Endothelial cell of umbilical vein (primary cell): ENCODE data around the gene CEP162. TPM values are rescaled to one million over a fixed set of nuclear protein-coding genes. Genes with fewer than 3 reads are reported as not detected.

Experiments
- BruUV-seq: library from RNA; stranded (reverse); fragments of 400-500 nt; replicated peaks from 2 replicates; lab custom pipeline; 2021; lab: Mats Ljungman, UMichigan
- CTCF ChIA-PET: fragments of 300-600, 350-600 bp; sonication (Branson Sonifier 250); formaldehyde crosslinking; loops from one replicate; lab custom pipeline; 2021; ENCODE audit warnings: antibody characterized with exemption, inconsistent platforms; lab: Charles Lee
- POLR2A ChIA-PET: fragments of 300-600, 350-600 bp; sonication (Branson Sonifier 250); formaldehyde crosslinking; loops from one replicate; lab custom pipeline; 2021; ENCODE audit warnings: antibody characterized with exemption, inconsistent platforms; lab: Charles Lee
- DNase-seq: peaks from one replicate; pipeline ENCODE4 v3.0.0-alpha.2; 2011; ENCODE audit warnings: low read depth, low spot score
- FAIRE-seq: peaks from 2 replicates; lab custom pipeline; 2011; peaks lifted over from hg19 to GRCh38; lab: Jason Lieb, UNC
- H2AFZ ChIP-seq: 2 replicates; pipeline ENCODE4 v1.6.0; 2012; ENCODE audit warnings: low read depth, low read length, control low read depth, inconsistent platforms
- H3K27ac ChIP-seq: 2 replicates; pipeline ENCODE4 v1.5.1; 2011; ENCODE audit warnings: low read depth, mild to moderate bottlenecking, control low read depth, low read length, moderate library complexity; ENCODE audit not compliant: insufficient read depth
- H3K27me3 ChIP-seq, 2 experiments: 2 replicates each; pipeline versions ENCODE4 v1.6.0 to v1.6.1; 2011; ENCODE audit warnings: low read length in 2 of 2, mixed read lengths in 1 of 2; ENCODE audit not compliant: control insufficient read depth in 2 of 2, insufficient read depth in 2 of 2
- H3K36me3 ChIP-seq, 2 experiments: 2 replicates in 1 of 2; 3 replicates in 1 of 2; pipeline ENCODE4 v1.5.1; 2011; ENCODE audit warnings: low read length in 2 of 2, mild to moderate bottlenecking in 1 of 2, moderate library complexity in 1 of 2; ENCODE audit not compliant: control insufficient read depth in 2 of 2, insufficient read depth in 2 of 2; ENCODE audit errors: extremely low read depth in 1 of 2
- H3K4me1 ChIP-seq: 3 replicates; pipeline ENCODE4 v1.5.1; 2011; ENCODE audit warnings: mild to moderate bottlenecking, low read length; ENCODE audit not compliant: control insufficient read depth, insufficient read depth; ENCODE audit errors: extremely low read depth
- H3K4me2 ChIP-seq: 2 replicates; pipeline ENCODE4 v1.6.1; 2011; ENCODE audit warnings: low read length, control low read depth, mixed read lengths; ENCODE audit not compliant: insufficient read depth
- H3K4me3 ChIP-seq, 3 experiments: fragments of 200-600 bp in 1 of 3; sonication (generic), shearing (Covaris generic) in 1 of 3; replicated peaks in 1 of 3; 2 replicates each; pipeline ENCODE4 v1.5.1; 2011 to 2016; ENCODE audit warnings: control low read depth in 3 of 3, low read length in 3 of 3, mild to moderate bottlenecking in 2 of 3, inconsistent platforms in 1 of 3, low read depth in 1 of 3, moderate library complexity in 1 of 3; ENCODE audit not compliant: insufficient read depth in 1 of 3
- H3K79me2 ChIP-seq: 2 replicates; pipeline ENCODE4 v1.6.0; 2012; ENCODE audit warnings: low read length, inconsistent platforms; ENCODE audit not compliant: control insufficient read depth, insufficient read depth
- H3K9ac ChIP-seq: replicated peaks from 2 replicates; pipeline ENCODE3; 2011; ENCODE audit warnings: low read length, control low read depth; ENCODE audit not compliant: insufficient read depth; ENCODE audit errors: extremely low read depth
- H3K9me1 ChIP-seq: replicated peaks from 3 replicates; pipeline ENCODE4 v1.6.0; 2011; ENCODE audit warnings: mild to moderate bottlenecking, low read length; ENCODE audit not compliant: control insufficient read depth, insufficient read depth; ENCODE audit errors: extremely low read depth
- H3K9me3 ChIP-seq: replicated peaks from 2 replicates; pipeline ENCODE4 v1.5.1; 2012; ENCODE audit warnings: low read length, inconsistent platforms; ENCODE audit not compliant: control insufficient read depth, insufficient read depth
- H4K20me1 ChIP-seq: replicated peaks from 2 replicates; pipeline ENCODE3; 2011; ENCODE audit warnings: mild to moderate bottlenecking, low read length; ENCODE audit not compliant: control insufficient read depth, insufficient read depth; ENCODE audit errors: extremely low read depth
- EZH2 ChIP-seq: IDR thresholded peaks from 2 replicates; pipeline ENCODE4 v1.6.1; 2012; ENCODE audit warnings: borderline replicate concordance, low read depth, mild to moderate bottlenecking, moderate library complexity, low read length, inconsistent platforms; ENCODE audit not compliant: severe bottlenecking
- FOS ChIP-seq: IDR thresholded peaks from 2 replicates; pipeline ENCODE4 v1.6.1; 2011; ENCODE audit warnings: mild to moderate bottlenecking, low read length, moderate library complexity, borderline replicate concordance; ENCODE audit not compliant: insufficient read depth
- GATA2 ChIP-seq: IDR thresholded peaks from 2 replicates; pipeline ENCODE4 v1.7.0; 2011; ENCODE audit warnings: low read depth, mild to moderate bottlenecking, moderate library complexity, mixed read lengths, low read length; ENCODE audit not compliant: insufficient read length, insufficient read depth
- JUN ChIP-seq: IDR thresholded peaks from 2 replicates; pipeline ENCODE4 v1.6.1; 2011; ENCODE audit warnings: borderline replicate concordance, low read depth; ENCODE audit not compliant: insufficient read length, insufficient read depth
- MYC ChIP-seq: IDR thresholded peaks from one replicate; pipeline ENCODE4 v1.6.1; 2011; ENCODE audit warnings: mild to moderate bottlenecking, low read depth, low read length
- POLR2A ChIP-seq: IDR thresholded peaks from 2 replicates; pipeline ENCODE4 v1.6.1; 2012; ENCODE audit warnings: low read depth, mild to moderate bottlenecking, control low read depth, low read length
- POLR2AphosphoS5 ChIP-seq: IDR thresholded peaks from 2 replicates; pipeline ENCODE4 v1.6.1; 2012; ENCODE audit warnings: low read depth, mild to moderate bottlenecking, control low read depth, low read length, moderate library complexity; ENCODE audit not compliant: insufficient read depth
- dilution Hi-C: fragments of 300-500 bp; cut with MboI; formaldehyde crosslinking; loops from one replicate; pipeline ENCODE4 v1.15.0; 2019; ENCODE audit warnings: low sequenced_read_pairs; ENCODE audit not compliant: extremely low pct_ligation_motif_present
- intact Hi-C: fragments of 100-400 bp; cut with micrococcal nuclease; formaldehyde crosslinking; loops from one replicate; pipeline ENCODE4 v1.10.0; 2022
- polyA plus RNA-seq, 4 experiments: library from polyadenylated mRNA; depleted of rRNA in 3 of 4; stranded (reverse) in 3 of 4; unstranded in 1 of 4; fragments of >200 nt; gene quantifications; 2 replicates each; pipeline versions ENCODE4 v1.2.1 to v1.2.3, GENCODE V29; 2011 to 2012; ENCODE audit warnings: missing spikeins in 1 of 4
- total RNA-seq: library from RNA; stranded (reverse); gene quantifications from 2 replicates; pipeline ENCODE4 v1.2.3, GENCODE V29; 2021
- TF ChIP-seq, protein P1 (sequence below), 2 donors: IDR thresholded peaks; 1 replicate in 1 of 2; 2 replicates in 1 of 2; pipeline ENCODE4 v1.5.1; 2011; ENCODE audit warnings: low read length in 2 of 2, mild to moderate bottlenecking in 2 of 2, moderate library complexity in 2 of 2, control low read depth in 1 of 2, inconsistent platforms in 1 of 2, low read depth in 1 of 2; ENCODE audit not compliant: insufficient read depth in 1 of 2; ENCODE audit errors: extremely low read depth in 1 of 2
- TF ChIP-seq, protein P2 (sequence below): IDR thresholded peaks from 2 replicates; pipeline ENCODE4 v1.6.1; 2011; ENCODE audit not compliant: insufficient read depth, insufficient read length

Gene CEP162
- total and polyA plus RNA-seq, 2 donors (not counting 3 experiments of a cell fraction or from before 2014, with no cell fraction given): 0.79 to 10.8 TPM

DNA sequence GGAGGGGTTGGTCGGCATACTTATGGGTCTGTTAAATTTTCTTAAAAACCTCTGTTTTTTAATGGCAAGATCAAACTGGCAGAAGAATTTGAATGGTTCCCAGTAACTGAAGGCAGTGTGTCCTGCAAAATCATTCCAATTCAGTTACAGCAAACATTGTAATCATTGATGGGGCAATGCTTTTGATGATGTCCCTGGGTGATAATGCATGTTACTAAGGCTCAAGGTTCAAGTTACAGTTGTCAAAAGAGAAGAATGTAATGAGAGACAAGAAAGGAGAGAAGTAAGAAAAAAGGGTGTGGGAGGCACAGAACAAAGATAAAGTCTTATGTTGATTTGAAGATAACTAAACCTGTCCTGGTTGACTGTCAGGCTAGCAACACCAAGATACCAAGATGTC lies 54.9 kb downstream of the CEP162 start:
- DNase-seq: no peak
- Histone ChIP-seq H2AFZ (no peak overlapping the region), H3K4me3 (no peak overlapping the region), H3K27ac (no peak overlapping the region), H4K20me1 (no peaks in the 10 kb centered on the region), H3K9ac (no peak overlapping the region), H3K27me3 (no peaks in the 10 kb centered on the region), H3K9me3 (no peaks in the 10 kb centered on the region), H3K4me1 (no peaks in the 10 kb centered on the region), H3K4me2 (no peak overlapping the region), H3K9me1 (no peaks in the 10 kb centered on the region), H3K36me3 (no peaks in the 10 kb centered on the region), H3K79me2 (no peaks in the 10 kb centered on the region)
- no TSS peak for BruUV-seq
- ChIA-PET CTCF (no interaction called here), POLR2A (no interaction called here)
- dilution Hi-C loops (no loop called here), intact Hi-C loops (no loop called here)
- TF ChIP-seq, protein P1, sequence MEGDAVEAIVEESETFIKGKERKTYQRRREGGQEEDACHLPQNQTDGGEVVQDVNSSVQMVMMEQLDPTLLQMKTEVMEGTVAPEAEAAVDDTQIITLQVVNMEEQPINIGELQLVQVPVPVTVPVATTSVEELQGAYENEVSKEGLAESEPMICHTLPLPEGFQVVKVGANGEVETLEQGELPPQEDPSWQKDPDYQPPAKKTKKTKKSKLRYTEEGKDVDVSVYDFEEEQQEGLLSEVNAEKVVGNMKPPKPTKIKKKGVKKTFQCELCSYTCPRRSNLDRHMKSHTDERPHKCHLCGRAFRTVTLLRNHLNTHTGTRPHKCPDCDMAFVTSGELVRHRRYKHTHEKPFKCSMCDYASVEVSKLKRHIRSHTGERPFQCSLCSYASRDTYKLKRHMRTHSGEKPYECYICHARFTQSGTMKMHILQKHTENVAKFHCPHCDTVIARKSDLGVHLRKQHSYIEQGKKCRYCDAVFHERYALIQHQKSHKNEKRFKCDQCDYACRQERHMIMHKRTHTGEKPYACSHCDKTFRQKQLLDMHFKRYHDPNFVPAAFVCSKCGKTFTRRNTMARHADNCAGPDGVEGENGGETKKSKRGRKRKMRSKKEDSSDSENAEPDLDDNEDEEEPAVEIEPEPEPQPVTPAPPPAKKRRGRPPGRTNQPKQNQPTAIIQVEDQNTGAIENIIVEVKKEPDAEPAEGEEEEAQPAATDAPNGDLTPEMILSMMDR (IDR thresholded peaks at IDR 0.05; ENCODE audit: extremely low read depth in 1 of 2, insufficient read depth in 1 of 2, low read depth in 1 of 2, low read length in 2 of 2): no peak
- no peak for TF ChIP-seq GATA2
- no peak for TF ChIP-seq JUN
- no peak for TF ChIP-seq FOS
- TF ChIP-seq, protein P2, sequence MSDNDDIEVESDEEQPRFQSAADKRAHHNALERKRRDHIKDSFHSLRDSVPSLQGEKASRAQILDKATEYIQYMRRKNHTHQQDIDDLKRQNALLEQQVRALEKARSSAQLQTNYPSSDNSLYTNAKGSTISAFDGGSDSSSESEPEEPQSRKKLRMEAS: no peak
- no peak for FAIRE-seq

DNA sequence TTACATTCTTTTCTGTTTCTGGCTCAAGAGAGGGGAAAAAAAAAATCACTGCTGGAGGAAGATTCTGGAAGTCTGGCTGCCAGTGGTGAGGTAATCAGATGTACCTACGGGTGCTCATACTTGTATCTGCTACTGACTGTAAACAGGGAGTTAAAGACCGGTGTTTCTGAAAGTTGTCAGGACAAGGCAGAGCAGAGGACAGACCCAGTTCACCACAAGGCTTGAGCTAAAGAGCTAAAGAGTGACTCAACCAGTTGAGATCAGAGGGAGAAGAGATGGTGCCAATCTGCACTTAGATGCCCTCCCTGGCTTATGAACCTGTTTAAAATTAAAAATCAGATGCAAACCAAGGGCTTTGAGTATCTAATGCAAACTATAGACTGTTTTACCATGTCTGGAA lies 55.4 kb downstream of the CEP162 start:
- no peak for TF ChIP-seq MYC
- TF ChIP-seq POLR2AphosphoS5: no peak
- no peak for TF ChIP-seq EZH2
- no peak for TF ChIP-seq GATA2
- TF ChIP-seq, protein P1 (IDR thresholded peaks at IDR 0.05; ENCODE audit: extremely low read depth in 1 of 2, insufficient read depth in 1 of 2, low read depth in 1 of 2, low read length in 2 of 2): no peak
- TF ChIP-seq, protein P2: no peak
- TF ChIP-seq POLR2A: no peak
- TF ChIP-seq JUN: no peak
- no peak for TF ChIP-seq FOS
- Histone ChIP-seq H3K36me3 (no peaks in the 10 kb centered on the region), H3K9me1 (no peaks in the 10 kb centered on the region), H3K4me3 (no peak overlapping the region), H3K4me2 (no peak overlapping the region), H4K20me1 (no peaks in the 10 kb centered on the region), H3K79me2 (no peaks in the 10 kb centered on the region), H3K4me1 (no peaks in the 10 kb centered on the region), H3K9me3 (no peaks in the 10 kb centered on the region), H2AFZ (no peak overlapping the region), H3K27ac (no peak overlapping the region), H3K9ac (no peak overlapping the region), H3K27me3 (no peaks in the 10 kb centered on the region)
- no TSS peak for BruUV-seq
- ChIA-PET POLR2A (no interaction called here), CTCF (no interaction called here)
- intact Hi-C loops: no loop called here
- dilution Hi-C loops: no loop called here
- DNase-seq (no peak), FAIRE-seq (no peak)
